Stimulated activated CD8-positive, alpha-beta memory T cell treated with anti-CD3 and anti-CD28 coated beads, Interleukin-15, amount 100 ng/mL, for 1 hour (primary cell): ENCODE measurements around the gene MT1H.
"Not testable (repeated sequence)": the region's sequence is repeated elsewhere in the genome, so short reads cannot be mapped to it uniquely, and the experiment has no call there.

ENCODE experiments used
- DNase-seq: peaks from one replicate; pipeline ENCODE4 v3.0.0-alpha.2; 2020; ENCODE audit warnings: low read depth

Gene MT1H

DNA sequence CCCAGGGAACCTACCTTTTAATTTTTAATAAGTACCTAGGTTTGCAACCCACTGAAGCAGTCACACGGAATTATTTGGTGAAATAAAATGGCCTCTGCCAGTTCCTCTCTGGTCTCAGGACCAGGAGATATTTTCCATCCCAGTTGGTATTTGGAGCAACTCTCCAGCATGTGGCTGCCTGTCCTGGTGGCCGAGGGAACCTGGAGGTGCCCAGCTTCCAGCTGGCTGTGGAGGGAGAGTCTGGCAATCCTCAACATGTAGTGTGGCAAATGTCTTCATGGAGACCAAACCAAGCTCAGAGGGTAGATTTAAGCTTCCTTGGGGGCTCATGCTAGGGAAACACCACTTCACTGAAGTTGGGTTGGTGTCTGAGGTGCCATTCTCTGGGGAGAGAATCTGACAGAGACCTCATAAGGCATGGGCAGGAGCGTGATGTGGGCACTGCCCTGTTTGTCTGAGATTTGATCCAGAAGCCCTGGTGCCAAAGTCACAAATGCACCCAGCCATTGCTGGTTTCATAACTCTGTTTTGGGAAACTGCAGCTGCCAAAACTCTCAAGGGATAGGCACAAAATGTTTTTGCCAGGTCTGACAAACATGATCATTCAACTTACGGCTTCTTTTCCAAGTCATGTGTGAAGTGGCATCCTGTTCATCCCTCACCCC, 15.4 kb downstream of the MT1H start:
- DNase-seq: no peak

DNA sequence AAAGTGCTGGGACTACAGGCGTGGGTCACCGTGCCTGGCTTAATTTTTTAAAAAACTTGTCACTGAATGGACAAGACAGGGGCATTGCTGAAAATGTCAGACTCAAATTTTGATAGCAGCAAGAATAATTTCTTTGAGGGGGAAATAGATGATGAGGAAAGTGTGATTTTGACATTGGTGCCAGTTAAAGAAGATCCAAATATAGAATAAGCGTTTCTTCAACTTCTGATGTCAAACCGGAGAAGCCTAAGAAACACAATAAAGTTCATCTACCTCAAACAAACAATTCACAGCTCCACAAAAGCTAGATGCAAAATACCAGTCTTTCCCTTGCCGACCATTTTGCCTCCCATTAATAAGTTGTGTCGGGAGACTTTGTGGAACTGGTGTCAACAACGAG, 17.1 kb downstream of the MT1H start:
- no peak for DNase-seq

DNA sequence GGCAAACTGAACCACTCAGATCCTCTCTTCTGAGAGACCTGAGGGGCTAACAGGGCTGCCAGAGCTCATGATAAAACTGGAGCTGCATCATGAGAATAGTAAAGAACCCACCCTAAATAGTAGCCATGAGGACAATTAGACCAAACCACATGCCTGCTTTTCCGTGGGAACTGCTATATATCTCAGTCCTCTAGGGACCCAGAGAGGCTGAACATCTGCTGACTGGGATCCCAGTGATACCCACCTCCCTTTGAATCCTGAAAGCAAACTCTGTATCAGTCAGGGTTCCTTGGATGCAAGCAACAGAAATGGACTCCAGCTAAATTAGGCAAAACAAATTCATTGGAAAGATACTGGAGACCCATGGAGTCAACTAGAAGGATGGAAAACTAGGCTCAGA, 19.1 kb downstream of the MT1H start:
- DNase-seq: no peak

DNA sequence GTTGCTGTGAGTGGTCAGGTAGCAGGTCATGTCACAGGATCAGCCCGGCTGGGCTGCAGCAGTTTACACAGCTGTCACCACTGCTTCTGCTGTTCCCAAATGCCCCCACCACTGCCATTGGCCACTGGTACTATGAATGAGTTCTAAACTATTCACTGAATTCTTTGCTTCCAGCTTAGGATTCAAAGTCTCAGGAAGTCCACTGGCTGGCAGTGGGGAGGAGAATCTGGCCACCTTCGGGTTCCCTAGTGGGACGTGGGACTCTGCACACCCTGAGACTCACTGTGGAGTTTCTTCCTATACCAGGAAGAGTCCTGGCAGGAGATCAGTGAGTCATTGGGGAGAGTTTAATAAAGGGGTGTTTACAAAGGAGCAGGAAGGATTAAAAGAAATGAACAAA, 19.6 kb downstream of the MT1H start:
- DNase-seq: no peak

DNA sequence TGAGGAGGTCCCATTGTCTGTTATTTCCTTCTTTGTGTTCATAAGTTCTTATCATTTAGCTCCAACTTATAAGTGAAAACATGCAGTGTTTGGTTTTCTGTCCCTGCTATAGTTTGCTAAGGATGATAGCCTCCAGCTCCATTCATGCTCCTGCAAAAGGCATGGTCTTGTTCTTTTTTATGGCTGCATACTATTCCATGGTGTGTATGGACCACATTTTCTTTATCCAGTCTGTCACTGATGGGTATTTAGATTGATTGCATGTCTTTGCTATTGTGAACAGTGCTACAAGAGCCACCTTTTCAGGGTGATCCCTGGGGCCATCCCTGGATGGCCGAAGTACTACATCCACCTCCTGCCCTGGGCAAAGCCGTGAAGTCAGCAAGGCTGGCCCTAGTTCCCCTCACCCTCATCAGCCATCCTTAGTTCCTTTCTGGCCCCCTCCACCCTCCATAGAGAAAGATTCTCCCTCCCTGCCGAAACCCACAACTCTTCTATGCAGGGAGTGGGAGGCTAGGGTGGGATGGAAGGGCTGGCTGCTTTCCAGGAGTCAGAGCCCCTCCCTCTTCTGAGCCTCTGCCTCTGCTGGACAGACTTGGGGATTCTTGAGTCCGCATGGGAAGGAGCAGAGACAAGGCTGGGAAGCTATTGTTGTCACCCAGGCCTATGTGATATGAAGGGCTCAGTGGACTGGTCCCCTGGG, 21.0 kb downstream of the MT1H start:
- no peak for DNase-seq

DNA sequence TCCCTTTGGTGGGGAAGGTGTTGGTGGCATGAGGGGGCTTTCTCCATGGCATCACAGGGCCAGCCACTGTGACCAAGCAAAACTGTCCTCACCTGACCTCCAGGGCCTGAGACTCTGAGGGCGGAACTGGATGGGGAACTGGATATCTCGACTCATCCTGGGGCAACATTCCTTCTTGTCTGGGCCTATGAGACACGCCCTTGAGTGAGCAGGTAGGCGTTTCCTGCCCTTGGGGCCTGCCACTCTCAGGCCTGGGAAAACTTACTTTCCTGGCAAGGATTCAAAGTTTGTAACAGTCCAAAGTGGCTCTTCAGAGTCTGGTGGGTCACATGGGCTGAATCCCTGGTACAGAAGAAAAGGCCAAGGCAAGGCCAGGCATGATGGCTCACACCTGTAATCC, 22.3 kb downstream of the MT1H start:
- no peak for DNase-seq

DNA sequence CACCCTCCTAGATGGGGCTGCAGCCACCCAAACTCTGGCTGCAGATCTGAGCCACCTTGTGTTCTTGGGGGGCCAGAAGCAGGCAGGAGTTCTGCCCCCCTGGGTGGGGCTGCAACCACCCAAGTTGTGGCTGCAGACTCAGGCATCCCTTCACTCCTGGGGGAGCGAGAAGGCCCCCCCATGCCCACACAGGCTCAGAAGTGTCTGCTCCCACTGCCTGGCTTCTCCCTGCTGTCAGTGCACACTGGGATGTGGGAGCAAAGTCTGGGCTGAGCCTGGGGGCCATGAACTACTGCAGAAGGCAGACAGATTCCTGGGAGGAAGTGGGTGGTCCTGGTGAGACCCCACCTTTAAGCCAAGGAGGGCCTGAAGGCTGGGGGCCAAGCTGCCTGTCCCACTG, 25.6 kb downstream of the MT1H start:
- no peak for DNase-seq

DNA sequence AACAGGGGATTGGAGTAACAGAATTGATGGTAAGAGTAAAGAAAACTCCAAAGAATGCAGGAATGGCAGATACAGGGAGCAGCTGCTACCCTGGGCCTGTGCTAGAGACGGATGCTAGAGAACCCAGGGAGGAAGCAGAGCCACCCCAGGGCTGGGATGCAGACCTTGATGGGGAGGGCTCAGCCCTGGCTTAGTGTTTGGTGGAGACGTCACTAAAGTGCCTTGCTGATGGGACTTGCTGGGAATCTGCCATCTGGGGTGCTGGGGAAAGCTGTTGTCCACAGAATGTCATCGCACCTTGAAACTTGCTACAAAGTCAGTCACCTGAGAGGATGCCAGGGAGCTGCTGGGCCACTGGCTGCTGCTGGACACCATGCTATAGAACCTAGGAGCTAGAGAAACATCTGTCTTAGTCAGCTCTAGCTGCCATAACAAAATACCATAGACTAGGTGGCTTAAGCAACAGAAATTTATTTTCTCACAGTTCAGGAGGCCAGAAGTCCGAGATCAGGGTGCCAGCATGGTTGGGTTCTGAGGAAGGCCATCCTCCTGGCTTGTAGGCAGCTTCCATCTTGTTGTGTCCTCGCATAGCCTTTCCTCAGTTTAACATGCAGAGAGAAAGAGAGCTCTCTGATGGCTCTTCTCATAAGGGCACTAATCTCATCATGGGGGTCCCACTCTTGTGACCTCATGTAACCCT, 28.0 kb downstream of the MT1H start:
- DNase-seq: no peak

DNA sequence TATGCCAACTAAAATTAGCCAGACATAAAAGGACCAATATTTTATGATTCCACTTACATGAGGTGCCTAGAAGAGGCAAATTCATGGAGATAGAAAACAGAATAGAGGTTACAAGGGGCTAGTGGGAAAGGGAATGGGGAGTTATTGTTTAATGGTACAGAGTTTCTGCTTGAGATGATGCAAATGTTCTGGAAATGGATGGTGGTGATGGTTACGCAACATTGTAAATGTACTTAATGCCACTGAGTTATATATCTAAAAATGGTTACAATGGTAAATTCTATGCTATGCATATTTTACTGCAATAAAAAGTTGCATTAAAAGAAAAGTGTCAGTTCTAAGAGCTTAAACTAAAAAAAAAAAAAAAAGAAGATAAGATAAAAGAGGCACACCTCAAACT, 30.6 kb downstream of the MT1H start:
- no peak for DNase-seq

DNA sequence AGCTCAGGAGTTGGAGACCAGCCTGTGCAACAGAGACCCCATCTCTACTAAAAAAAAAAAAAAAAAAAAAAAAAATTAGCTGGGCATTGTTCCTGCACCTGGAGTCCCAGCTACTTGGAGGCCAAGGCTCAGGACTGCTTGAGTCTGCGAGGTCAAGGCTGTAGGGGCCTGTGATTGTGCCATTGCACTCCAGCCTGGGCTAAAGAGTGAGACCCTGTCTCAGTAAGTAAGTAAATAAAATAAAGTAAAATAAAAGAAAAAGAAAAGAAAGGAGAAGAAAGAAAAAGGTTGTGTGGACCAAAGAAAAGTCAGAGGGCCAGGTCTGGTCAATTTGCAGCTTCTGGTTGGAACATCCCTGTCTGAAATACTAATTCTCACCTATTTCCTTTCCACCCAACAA, 31.0 kb downstream of the MT1H start:
- DNase-seq: no peak

DNA sequence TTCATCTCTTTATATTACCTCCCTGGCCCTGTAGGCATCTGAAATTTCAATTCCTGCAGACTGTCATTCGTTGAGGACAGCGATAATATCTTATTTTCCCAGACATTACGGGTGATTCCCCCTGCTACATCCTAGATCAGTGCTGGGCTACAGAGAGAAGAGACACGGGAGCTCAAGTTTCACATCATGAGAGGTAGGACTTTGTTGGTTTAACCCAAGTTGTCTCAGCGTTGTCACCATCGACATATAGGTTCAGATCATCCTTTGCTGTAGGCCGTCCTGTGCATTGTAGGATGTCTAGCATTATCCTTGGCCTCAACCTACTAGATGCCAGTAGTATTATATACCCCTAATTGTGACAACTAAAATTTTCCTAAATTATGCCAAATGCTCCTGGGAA, 31.9 kb downstream of the MT1H start:
- no peak for DNase-seq

DNA sequence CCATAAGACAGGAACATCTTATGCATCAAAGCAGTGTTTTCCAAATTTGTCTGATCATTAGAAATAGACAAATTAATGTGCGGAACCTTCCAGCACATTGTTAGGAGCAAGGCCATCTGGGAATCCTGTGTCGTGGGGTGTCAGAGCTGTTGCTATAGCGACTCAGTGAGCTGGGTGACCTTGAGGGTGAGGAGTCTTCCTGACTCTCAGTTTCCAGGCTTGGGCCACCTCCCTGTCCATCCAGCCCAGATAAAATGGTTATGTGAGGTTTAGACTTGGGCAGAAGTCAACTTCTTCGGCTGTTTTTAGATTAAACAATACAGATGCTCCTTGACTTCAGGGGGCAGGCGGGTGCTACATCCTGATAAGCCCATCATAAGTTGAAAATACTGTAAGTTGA, 33.2 kb downstream of the MT1H start:
- DNase-seq: no peak

DNA sequence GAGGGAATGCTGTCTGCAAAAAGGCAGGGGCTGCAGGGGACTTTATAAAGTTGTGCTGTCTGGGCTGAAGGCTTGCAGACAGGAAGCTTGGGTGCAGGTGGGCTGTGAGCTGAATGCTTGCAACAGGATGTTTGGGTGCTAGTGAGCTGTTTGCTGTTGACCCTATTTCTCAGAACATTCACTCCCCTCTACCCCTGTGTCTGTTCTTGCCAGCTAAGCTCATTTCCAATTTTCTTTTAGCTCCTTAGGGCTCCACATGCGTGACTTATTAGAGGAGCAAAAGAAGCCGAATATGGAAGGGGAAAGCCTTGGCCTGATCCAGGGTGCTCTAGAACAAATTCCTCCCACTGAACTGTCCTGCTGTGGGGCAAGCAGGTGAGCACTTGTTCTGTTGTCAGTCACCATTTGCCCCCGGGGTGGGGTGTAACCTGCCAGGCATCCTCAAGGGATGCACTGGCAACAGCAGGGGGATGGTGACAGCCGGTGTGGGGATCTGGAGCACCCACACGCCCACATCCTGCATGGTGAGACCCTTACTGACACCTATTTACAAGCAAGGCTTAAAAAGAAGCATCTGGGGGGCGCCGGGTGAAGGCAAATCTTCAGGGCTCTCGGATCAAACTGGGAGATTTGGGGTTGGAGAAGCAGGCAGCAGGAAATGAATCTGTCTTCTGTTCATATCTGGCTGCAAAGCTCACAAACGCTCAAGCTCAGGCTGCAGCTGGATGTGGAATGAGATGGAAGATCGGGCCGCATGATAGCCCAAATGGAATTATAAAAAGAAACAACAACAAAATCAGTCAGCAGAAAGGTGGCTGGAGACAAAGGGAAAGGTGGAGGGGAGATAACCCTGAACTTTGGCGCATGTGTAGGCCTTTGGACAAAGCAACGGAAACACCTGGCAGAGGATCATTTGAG, 39.2 kb downstream of the MT1H start:
- no peak for DNase-seq

DNA sequence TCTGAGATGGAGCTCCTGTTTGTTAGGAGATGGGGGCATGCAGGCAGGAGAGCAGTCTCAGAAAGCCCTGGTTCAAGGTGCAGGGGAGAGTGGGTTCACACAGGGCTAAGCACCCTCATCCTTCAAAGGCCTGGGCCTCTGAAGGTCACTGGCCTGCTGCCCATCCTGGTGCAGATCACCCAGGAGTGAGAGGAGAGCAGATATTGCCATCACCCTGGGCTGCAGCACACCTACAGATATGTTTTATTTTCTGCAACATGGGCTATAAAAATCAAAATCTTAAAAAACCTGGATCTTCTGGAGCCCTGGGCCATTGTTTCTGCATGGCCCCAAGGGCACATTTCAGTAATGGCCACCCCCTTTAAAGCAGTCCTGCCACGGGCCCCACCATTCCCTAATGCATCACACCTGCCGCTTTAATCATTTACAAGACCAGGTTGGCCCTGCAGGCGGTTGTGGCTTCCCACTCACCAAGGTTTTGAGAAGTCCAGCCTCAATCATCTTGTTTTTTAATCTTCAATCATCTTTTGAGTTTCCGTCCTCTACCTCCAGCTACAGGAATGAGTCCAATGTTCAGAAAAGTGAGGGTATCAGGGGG, 39.9 kb downstream of the MT1H start:
- DNase-seq: no peak

DNA sequence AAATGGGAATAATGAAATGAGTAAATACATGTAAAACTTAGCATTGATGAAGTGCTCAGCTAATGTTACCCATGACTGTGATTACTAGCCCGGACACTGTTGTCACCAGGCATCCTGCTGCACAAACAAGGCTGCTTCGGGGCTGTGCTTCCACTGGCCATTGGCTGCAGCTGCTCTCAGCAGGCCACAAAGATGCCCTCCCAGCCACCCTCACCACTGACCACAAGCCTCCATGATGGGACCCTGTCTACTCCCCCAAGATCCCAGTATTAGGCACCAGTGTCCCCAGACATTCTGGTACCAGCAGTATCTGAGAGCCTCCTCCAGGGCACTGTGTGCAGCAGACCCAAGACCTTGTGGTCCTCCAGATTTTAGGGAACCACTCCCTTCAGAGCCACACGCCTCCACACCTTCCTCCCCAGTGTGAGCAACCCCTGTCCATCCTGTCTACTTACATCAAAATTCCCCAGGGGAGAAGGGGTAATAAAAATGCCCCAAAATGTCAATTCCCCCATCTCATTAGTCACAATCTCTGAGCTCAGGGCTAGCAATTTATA, 40.6 kb downstream of the MT1H start:
- DNase-seq: no peak

DNA sequence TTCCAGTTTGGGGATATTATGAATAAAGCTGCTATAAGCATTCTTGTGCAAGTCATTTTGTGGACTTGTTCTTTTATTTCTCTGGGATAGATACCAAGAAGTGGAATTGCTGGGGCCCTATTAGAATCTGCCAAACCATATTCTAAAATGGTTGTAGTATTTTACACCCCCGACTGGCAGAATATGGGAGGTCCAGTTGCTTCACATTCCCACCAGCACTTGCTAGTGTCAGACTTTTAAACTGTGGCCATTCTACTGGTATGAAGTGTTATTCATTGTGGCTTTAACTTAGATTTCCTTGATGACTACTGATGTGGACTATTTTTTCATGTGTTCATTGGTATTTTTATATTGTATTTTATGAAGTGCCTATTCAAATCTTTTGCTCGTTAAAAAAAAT, 42.2 kb downstream of the MT1H start:
- no peak for DNase-seq

DNA sequence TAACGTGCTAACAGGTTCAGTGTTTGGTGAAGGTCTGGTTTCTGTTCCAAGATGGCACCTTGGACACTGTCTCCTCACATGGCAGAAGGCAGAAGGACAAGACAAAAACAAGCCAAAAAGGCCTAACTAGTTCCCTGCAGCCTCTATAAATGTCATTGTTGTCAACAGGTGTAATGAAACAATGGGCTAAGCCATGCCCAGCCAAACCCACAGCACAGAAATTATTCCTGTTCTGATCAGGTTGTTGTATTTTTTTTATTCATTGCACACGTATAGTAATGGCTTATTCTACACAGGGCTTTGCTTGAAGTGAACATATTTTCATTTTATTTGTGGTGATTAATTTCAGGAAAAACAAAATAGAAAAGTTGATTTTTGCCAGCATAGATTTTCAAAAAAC, 44.2 kb downstream of the MT1H start:
- DNase-seq: no peak

DNA sequence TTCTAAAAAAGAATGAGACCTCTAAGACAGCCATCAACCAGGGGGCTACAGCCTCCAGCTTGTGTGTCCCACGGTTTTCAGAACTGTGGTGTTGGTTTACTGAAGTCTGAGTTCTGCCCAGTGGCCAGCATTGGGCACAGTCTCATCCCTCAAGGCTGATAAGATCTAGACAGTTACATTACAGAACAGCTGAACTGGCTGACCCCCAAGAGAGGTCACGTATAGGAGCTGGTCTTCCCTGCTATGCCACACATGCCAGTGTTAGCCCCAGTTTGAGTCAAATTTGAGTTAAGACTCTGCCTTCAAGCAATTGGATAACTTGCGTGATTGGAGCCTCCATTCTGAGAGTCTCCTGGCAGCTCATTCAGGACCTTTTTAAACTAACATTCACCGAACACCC, 45.5 kb downstream of the MT1H start:
- DNase-seq: no peak

DNA sequence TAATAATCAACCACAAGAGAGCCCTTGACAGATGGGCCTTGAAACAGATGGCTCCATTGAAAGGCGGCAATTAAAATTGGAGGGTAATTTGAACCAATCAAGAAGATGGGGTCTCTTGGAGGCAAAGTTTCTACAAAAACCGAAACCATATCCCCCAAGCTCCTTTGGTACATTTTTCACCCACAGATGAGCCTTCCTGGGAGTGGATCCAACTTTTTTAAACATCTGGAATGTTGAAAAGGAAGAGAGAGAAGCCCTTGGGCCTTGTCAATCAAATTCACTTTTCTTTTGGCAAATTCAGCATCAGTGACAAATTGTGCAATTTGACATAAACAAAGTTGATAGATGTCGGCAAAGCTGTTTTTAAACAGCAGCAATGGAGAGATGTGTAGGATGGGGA, 47.1 kb downstream of the MT1H start:
- no peak for DNase-seq

DNA sequence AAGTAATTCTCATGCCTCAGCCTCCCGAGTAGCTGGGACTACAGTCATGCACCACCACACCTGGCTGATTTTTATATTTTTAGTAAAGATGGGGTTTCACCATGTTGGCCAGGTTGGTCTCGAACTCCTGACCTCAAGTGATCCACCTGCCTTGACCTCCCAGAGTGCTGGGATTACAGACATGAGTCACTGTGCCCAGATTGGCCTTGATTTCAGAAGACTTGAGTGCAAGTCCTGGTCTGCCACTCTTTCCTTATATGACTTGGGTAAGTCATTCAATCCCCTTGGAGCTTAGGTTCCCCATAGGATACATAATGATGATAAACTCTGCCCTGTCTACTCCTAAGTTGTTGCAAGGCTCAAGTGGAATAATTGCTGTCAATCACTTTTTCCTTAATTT, 47.9 kb downstream of the MT1H start:
- DNase-seq: not testable (repeated sequence)
